Thoracic aorta (tissue), 2 donors: ENCODE measurements around the gene DHX36. TPM values are rescaled to one million over a fixed set of nuclear protein-coding genes. Genes with fewer than 3 reads are reported as not detected.

Experiments
- ATAC-seq: fragments of 150-250 bp; one replicate; pipeline ENCODE4 v1.8.0; 2017; ENCODE audit warnings: low read depth; ENCODE audit not compliant: insufficient number of reproducible peaks, low FRiP score
- DNase-seq: peaks from one replicate; pipeline ENCODE4 v3.0.0-alpha.2; 2020; ENCODE audit warnings: low spot score
- H3K27ac ChIP-seq, 2 donors: fragments of 200-600 bp; sonication (generic); 1 replicate in 1 of 2; 2 replicates in 1 of 2; pipeline ENCODE4 v1.5.1; 2016; ENCODE audit warnings: mild to moderate bottlenecking in 2 of 2, moderate library complexity in 2 of 2
- H3K27me3 ChIP-seq: fragments of 200-600 bp; sonication (generic); replicated peaks from 2 replicates; pipeline ENCODE4 v1.6.0; 2016; ENCODE audit warnings: mild to moderate bottlenecking; ENCODE audit not compliant: insufficient read depth
- H3K36me3 ChIP-seq: fragments of 200-600 bp; sonication (generic); one replicate; pipeline ENCODE4 v1.5.1; 2016
- H3K4me1 ChIP-seq, 2 donors: fragments of 200-600 bp; sonication (generic); 1 replicate in 1 of 2; 2 replicates in 1 of 2; pipeline versions ENCODE4 v1.5.1 to v1.6.0; 2016; ENCODE audit warnings: low read depth in 2 of 2, mild to moderate bottlenecking in 1 of 2; ENCODE audit not compliant: control insufficient read depth in 1 of 2
- H3K4me3 ChIP-seq: fragments of 200-600 bp; sonication (generic); 2 replicates; pipeline ENCODE4 v1.5.1; 2016; ENCODE audit warnings: mild to moderate bottlenecking
- H3K9me3 ChIP-seq: fragments of 200-600 bp; sonication (generic); 2 replicates; pipeline ENCODE4 v1.5.1; 2016
- CTCF ChIP-seq: fragments of 200-600 bp; sonication (generic); IDR thresholded peaks from one replicate; pipeline ENCODE4 v1.5.1; 2019; ENCODE audit warnings: antibody characterized with exemption
- total RNA-seq, 2 donors: library from RNA; depleted of rRNA; stranded (reverse); fragments of >200 nt; gene quantifications; one replicate each; pipeline versions ENCODE4 v1.1.0 to v1.2.3, GENCODE V29; 2016

DHX36 gene
- total RNA-seq, 2 donors from 2014 or later = 71.5 to 128 TPM

- Histone ChIP-seq H3K4me1 (no peaks in the 10 kb centered on the region), H3K27me3 (no peaks in the 10 kb centered on the region), H3K9me3 (no peaks in the 10 kb centered on the region), H3K27ac (no peak overlapping the region), H3K36me3 (no peaks in the 10 kb centered on the region), H3K4me3 (no peak overlapping the region)
- no peak for TF ChIP-seq CTCF
- ATAC-seq (no peak), DNase-seq (no peak)
Observed at GRCh38 chr3:154349223-154349622, 24.9 kb upstream of the DHX36 start.

GRCh38 chr3:154345422-154346122 lies 21.3 kb upstream of the DHX36 start:
- DNase-seq (no peak), ATAC-seq (no peak)
- H3K36me3 ChIP-seq = no peaks in the 10 kb centered on the region
- H3K4me3 ChIP-seq = no peak overlapping the region
- no peak overlapping the region for H3K27ac ChIP-seq
- no peaks in the 10 kb centered on the region for H3K27me3 ChIP-seq
- H3K9me3 ChIP-seq = no peaks in the 10 kb centered on the region
- TF ChIP-seq CTCF = no peak
- H3K4me1 ChIP-seq = no peaks in the 10 kb centered on the region

- Histone ChIP-seq H3K9me3 (no peaks in the 10 kb centered on the region), H3K4me1 (no peaks in the 10 kb centered on the region), H3K4me3 (no peak overlapping the region), H3K36me3 (no peaks in the 10 kb centered on the region), H3K27ac (no peak overlapping the region), H3K27me3 (peaks cover 5% of the 10 kb centered on the region)
- TF ChIP-seq CTCF = no peak
- no peak for DNase-seq
- ATAC-seq = no peak
Observed at GRCh38 chr3:154338570-154338969, 14.3 kb upstream of the DHX36 start.

GRCh38 chr3:154338008-154338407 lies 13.7 kb upstream of the DHX36 start:
- Histone ChIP-seq H3K4me3 (no peak overlapping the region), H3K4me1 (no peaks in the 10 kb centered on the region), H3K27me3 (peaks cover 5% of the 10 kb centered on the region), H3K36me3 (no peaks in the 10 kb centered on the region), H3K27ac (no peak overlapping the region), H3K9me3 (no peaks in the 10 kb centered on the region)
- ATAC-seq (no peak), DNase-seq (no peak)
- no peak for TF ChIP-seq CTCF

DNA sequence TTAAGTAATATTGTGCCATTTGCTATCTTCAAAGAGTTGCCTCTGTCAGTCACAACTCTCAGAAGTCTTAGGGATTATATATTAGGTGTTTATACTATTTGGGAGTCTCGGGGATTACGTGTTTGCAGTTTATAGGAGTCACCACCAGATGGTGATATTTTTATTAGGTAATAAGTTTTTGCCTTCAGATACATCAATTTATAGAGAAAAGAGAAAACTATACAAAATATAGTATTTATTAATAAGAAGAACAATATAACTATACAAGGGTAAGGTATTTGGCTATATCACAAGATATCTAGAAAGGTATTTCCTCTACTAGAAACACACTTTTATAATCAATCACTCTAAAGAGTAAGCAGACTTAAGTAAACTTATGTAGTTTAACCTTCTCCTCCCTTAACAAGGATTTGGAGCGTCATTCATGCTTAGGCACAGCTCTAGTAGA lies 10.7 kb upstream of the DHX36 start:
- Histone ChIP-seq H3K27me3 (peaks cover 5% of the 10 kb centered on the region), H3K4me1 (no peaks in the 10 kb centered on the region), H3K36me3 (no peaks in the 10 kb centered on the region), H3K27ac (no peak overlapping the region), H3K9me3 (no peaks in the 10 kb centered on the region), H3K4me3 (no peak overlapping the region)
- peak; percentile 47 for TF ChIP-seq CTCF
- DNase-seq (no peak), ATAC-seq (no peak)
